HG03139 (cell line): Measurements from ENCODE around the gene CHAC1.
"Not testable (repeated sequence)": the region's sequence is repeated elsewhere in the genome, so short reads cannot be mapped to it uniquely, and the experiment has no call there.

Source experiments
- ATAC-seq: cut with Tn5 transposase; IDR thresholded peaks from one replicate; pipeline ENCODE4 v1.9.1; 2021; ENCODE audit not compliant: unreplicated experiment

Gene CHAC1

GRCh38 chr15:40955930-40956540 lies 2.8 kb downstream of the CHAC1 start:
- ATAC-seq = no peak

- ATAC-seq = no peak
These were observed 3.3 kb downstream of the CHAC1 start for GRCh38 chr15:40956541-40956982.

- ATAC-seq = no peak
These were observed 3.8 kb downstream of the CHAC1 start for GRCh38 chr15:40957041-40957555.

GRCh38 chr15:40957581-40958051 lies 4.3 kb downstream of the CHAC1 start:
- no peak for ATAC-seq

- no peak for ATAC-seq
These were observed 4.9 kb downstream of the CHAC1 start for GRCh38 chr15:40958146-40958545.

GRCh38 chr15:40958723-40959122 lies 5.5 kb downstream of the CHAC1 start:
- ATAC-seq = no peak

- ATAC-seq = no peak
These were observed 6.3 kb downstream of the CHAC1 start for GRCh38 chr15:40959331-40960141.

GRCh38 chr15:40960151-40960885 lies 7.0 kb downstream of the CHAC1 start:
- no peak for ATAC-seq

GRCh38 chr15:40960925-40961324 lies 7.7 kb downstream of the CHAC1 start:
- no peak for ATAC-seq

- not testable (repeated sequence) for ATAC-seq
These were observed 8.5 kb downstream of the CHAC1 start for GRCh38 chr15:40961740-40962139.

- not testable (repeated sequence) for ATAC-seq
These were observed 9.0 kb downstream of the CHAC1 start for GRCh38 chr15:40962317-40962716.

GRCh38 chr15:40963201-40963600 lies 9.9 kb downstream of the CHAC1 start:
- ATAC-seq = no peak

- ATAC-seq = no peak
These were observed 10.7 kb downstream of the CHAC1 start for GRCh38 chr15:40964006-40964405.

- no peak for ATAC-seq
These were observed 11.4 kb downstream of the CHAC1 start for GRCh38 chr15:40964634-40965033.

- no peak for ATAC-seq
These were observed 15.2 kb downstream of the CHAC1 start for GRCh38 chr15:40968290-40969085.

- no peak for ATAC-seq
These were observed 16.1 kb downstream of the CHAC1 start for GRCh38 chr15:40969363-40969762.

- ATAC-seq = no peak
These were observed 21.6 kb downstream of the CHAC1 start for GRCh38 chr15:40974879-40975278.

GRCh38 chr15:40976819-40977218 lies 23.5 kb downstream of the CHAC1 start:
- no peak for ATAC-seq

GRCh38 chr15:40978141-40978540 lies 24.9 kb downstream of the CHAC1 start:
- ATAC-seq = no peak

- no peak for ATAC-seq
These were observed 25.3 kb downstream of the CHAC1 start for GRCh38 chr15:40978562-40978961.

GRCh38 chr15:40981186-40981585 lies 27.9 kb downstream of the CHAC1 start:
- ATAC-seq = no peak
